ENCODE measurements around the gene VPS52.

The VPS52 gene

GRCh38 chr6:33204415-33205190, 67.1 kb downstream of the VPS52 start, which contains the start of gene HSD17B8 (continued):
- TF ChIP-seq ZNF76 (tag by site-specific recombination; IDR thresholded peaks at IDR 0.05; ENCODE audit: borderline replicate concordance, low read depth) (no peak), KLF17 (tag by site-specific recombination; IDR thresholded peaks at IDR 0.05) (peak; percentile 60), ZBTB8A (tag by site-specific recombination; IDR thresholded peaks at IDR 0.05) (peak; percentile 29; the same call in 1 of the 2 replicates), ZNF214 (tag by site-specific recombination; IDR thresholded peaks at IDR 0.05; ENCODE audit: borderline replicate concordance) (no peak), ZBTB20 (tag by site-specific recombination; IDR thresholded peaks at IDR 0.05) (peak; percentile 96), ZNF449 (tag by site-specific recombination; IDR thresholded peaks at IDR 0.05) (no peak), BCL6B (tag by site-specific recombination; IDR thresholded peaks at IDR 0.05) (no peak), ZNF211 (tag by site-specific recombination; IDR thresholded peaks at IDR 0.05; ENCODE audit: low read depth) (no peak), SALL2 (tag by site-specific recombination; IDR thresholded peaks at IDR 0.05; ENCODE audit: borderline replicate concordance) (no peak), ZNF501 (tag by site-specific recombination; IDR thresholded peaks at IDR 0.05) (peak; percentile 52; the same call in 1 of the 2 replicates), ZNF596 (tag by site-specific recombination; IDR thresholded peaks at IDR 0.05) (peak; percentile 8; the same call in 1 of the 2 replicates), PBX3 (CRISPR knock-in tag; IDR thresholded peaks at IDR 0.05) (0 out of 2 replicates have a peak, but pooled peaks have one; percentile 75), ZNF335 (tag by site-specific recombination; conservative IDR thresholded peaks at IDR 0.05) (peak; percentile 57), YY1 (tag by site-specific recombination; IDR thresholded peaks at IDR 0.05) (peak; percentile 70), MEIS1 (CRISPR knock-in tag; IDR thresholded peaks at IDR 0.05; ENCODE audit: borderline replicate concordance) (no peak), ZNF660 (tag by site-specific recombination; IDR thresholded peaks at IDR 0.05) (0 out of 2 replicates have a peak, but pooled peaks have one; percentile 9), SCRT2 (tag by site-specific recombination; IDR thresholded peaks at IDR 0.05) (peak; percentile 52), GLI4 (tag by site-specific recombination; IDR thresholded peaks at IDR 0.05) (no peak; the same call in 1 of the 2 replicates), MZF1 (tag by site-specific recombination; IDR thresholded peaks at IDR 0.05; ENCODE audit: borderline replicate concordance) (no peak), GLIS2 (tag by site-specific recombination; IDR thresholded peaks at IDR 0.05) (peak; percentile 97), ZNF610 (tag by site-specific recombination; IDR thresholded peaks at IDR 0.05; ENCODE audit: borderline replicate concordance) (no peak), ZIC2 (tag by site-specific recombination; IDR thresholded peaks at IDR 0.05) (peak; percentile 50), ZBTB10 (tag by site-specific recombination; IDR thresholded peaks at IDR 0.05) (peak; percentile 69; the same call in 1 of the 2 replicates), RBAK (tag by site-specific recombination; IDR thresholded peaks at IDR 0.05) (no peak), ZXDB (tag by site-specific recombination; IDR thresholded peaks at IDR 0.05) (peak; percentile 51; the same call in 1 of the 2 replicates), ZNF670 (tag by site-specific recombination; IDR thresholded peaks at IDR 0.05; ENCODE audit: low read depth) (no peak), KLF1 (tag by site-specific recombination; IDR thresholded peaks at IDR 0.05) (peak; percentile 30; the same call in 1 of the 2 replicates), ZSCAN30 (tag by site-specific recombination; IDR thresholded peaks at IDR 0.05) (peak; percentile 78), ZEB2 (tag by site-specific recombination; IDR thresholded peaks at IDR 0.05) (0 out of 2 replicates have a peak, but pooled peaks have one; percentile 40), ZNF2 (tag by site-specific recombination; IDR thresholded peaks at IDR 0.05) (peak; percentile 76), ZFHX2 (tag by site-specific recombination; conservative IDR thresholded peaks at IDR 0.05) (peak; percentile 25; the same call in 1 of the 2 replicates), KLF10 (tag by site-specific recombination; IDR thresholded peaks at IDR 0.05) (peak; percentile 64), ZNF10 (tag by site-specific recombination; IDR thresholded peaks at IDR 0.05) (0 out of 2 replicates have a peak, but pooled peaks have one; percentile 12)
